Mesendoderm (in vitro differentiated cells): ENCODE results near the gene CUL5.

Source experiments
- DNase-seq: peaks from one replicate; pipeline ENCODE4 v3.0.0; 2013
- H2AK5ac ChIP-seq: 2 replicates; pipeline ENCODE4 v1.6.1; 2013; ENCODE audit warnings: low read length, inconsistent platforms
- H2BK120ac ChIP-seq: 2 replicates; pipeline ENCODE4 v1.6.1; 2013; ENCODE audit warnings: low read depth, mild to moderate bottlenecking, low read length, moderate library complexity, mixed read lengths
- H2BK15ac ChIP-seq: replicated peaks from 2 replicates; pipeline ENCODE4 v1.6.1; 2013; ENCODE audit warnings: low read depth, mild to moderate bottlenecking, moderate library complexity
- H2BK5ac ChIP-seq: 2 replicates; pipeline ENCODE4 v1.6.1; 2013; ENCODE audit warnings: low read length, inconsistent platforms
- H3K18ac ChIP-seq: 2 replicates; pipeline ENCODE4 v1.6.1; 2013; ENCODE audit warnings: mild to moderate bottlenecking, low read length, mixed read lengths
- H3K23ac ChIP-seq: one replicate; pipeline ENCODE4 v1.6.1; 2013; ENCODE audit warnings: low read length
- H3K27ac ChIP-seq: 2 replicates; pipeline ENCODE4 v1.5.1; 2013; ENCODE audit warnings: low read depth, mild to moderate bottlenecking, inconsistent platforms, low read length, moderate library complexity
- H3K27me3 ChIP-seq: 2 replicates; pipeline ENCODE4 v1.6.1; 2013; ENCODE audit warnings: low read length, control low read depth, mild to moderate bottlenecking, inconsistent platforms; ENCODE audit not compliant: insufficient read depth, poor library complexity
- H3K36me3 ChIP-seq: 2 replicates; pipeline ENCODE4 v1.6.1; 2013; ENCODE audit warnings: low read length, inconsistent platforms; ENCODE audit not compliant: control insufficient read depth, insufficient read depth
- H3K4ac ChIP-seq: one replicate; pipeline ENCODE4 v1.6.1; 2013; ENCODE audit warnings: low read depth, mild to moderate bottlenecking, low read length, moderate library complexity
- H3K4me1 ChIP-seq: 2 replicates; pipeline ENCODE4 v1.6.1; 2013; ENCODE audit warnings: low read depth, low read length, inconsistent platforms; ENCODE audit not compliant: control insufficient read depth
- H3K4me2 ChIP-seq: 2 replicates; pipeline ENCODE4 v1.6.1; 2013; ENCODE audit warnings: low read length
- H3K4me3 ChIP-seq: 2 replicates; pipeline ENCODE4 v1.5.1; 2013; ENCODE audit warnings: mild to moderate bottlenecking, low read length
- H3K56ac ChIP-seq: one replicate; pipeline ENCODE4 v1.6.1; 2013; ENCODE audit warnings: low read length
- H3K79me1 ChIP-seq: 2 replicates; pipeline ENCODE4 v1.6.1; 2013; ENCODE audit warnings: low read length, inconsistent platforms
- H3K79me2 ChIP-seq: 2 replicates; pipeline ENCODE4 v1.6.1; 2013; ENCODE audit warnings: mild to moderate bottlenecking, low read length; ENCODE audit not compliant: control insufficient read depth, insufficient read depth
- H3K9ac ChIP-seq: 2 replicates; pipeline ENCODE4 v1.6.1; 2013; ENCODE audit warnings: low read length, inconsistent platforms
- H4K5ac ChIP-seq: one replicate; pipeline ENCODE4 v1.6.1; 2013; ENCODE audit warnings: low read length
- H4K8ac ChIP-seq: one replicate; pipeline ENCODE4 v1.6.1; 2013; ENCODE audit warnings: low read depth, mild to moderate bottlenecking, control low read depth, low read length, moderate library complexity
- WGBS: extraction: QIAGEN DNeasy Blood & Tissue Kit; methylation state at CpG from one replicate; pipeline ENCODE4 v1.1.7; 2013; ENCODE audit warnings: low lambda C conversion rate, missing lambda C conversion rate; ENCODE audit not compliant: insufficient coverage; ENCODE audit errors: extremely low coverage; 5-methylcytosine and 5-hydroxymethylcytosine counted together

The CUL5 gene

GRCh38 chr11:108034034-108034433, 25.3 kb downstream of the CUL5 start:
- no peak for DNase-seq
- Histone ChIP-seq H3K9ac (no peak overlapping the region), H3K18ac (no peak overlapping the region), H3K36me3 (peaks cover 6% of the 10 kb centered on the region), H3K4me3 (no peak overlapping the region), H3K27me3 (no peaks in the 10 kb centered on the region), H3K79me2 (peaks cover 11% of the 10 kb centered on the region), H4K5ac (no peak overlapping the region), H3K4me1 (no peaks in the 10 kb centered on the region), H3K56ac (no peak overlapping the region), H4K8ac (no peak overlapping the region), H2BK15ac (no peak overlapping the region), H2BK5ac (no peak overlapping the region), H2BK120ac (no peak overlapping the region), H3K4me2 (no peak overlapping the region), H3K23ac (no peak overlapping the region), H3K4ac (no peak overlapping the region), H2AK5ac (no peak overlapping the region), H3K79me1 (peaks cover 10% of the 10 kb centered on the region), H3K27ac (no peak overlapping the region)
- WGBS, result no CpG with 5 or more reads among the region's 1 CpG

DNA sequence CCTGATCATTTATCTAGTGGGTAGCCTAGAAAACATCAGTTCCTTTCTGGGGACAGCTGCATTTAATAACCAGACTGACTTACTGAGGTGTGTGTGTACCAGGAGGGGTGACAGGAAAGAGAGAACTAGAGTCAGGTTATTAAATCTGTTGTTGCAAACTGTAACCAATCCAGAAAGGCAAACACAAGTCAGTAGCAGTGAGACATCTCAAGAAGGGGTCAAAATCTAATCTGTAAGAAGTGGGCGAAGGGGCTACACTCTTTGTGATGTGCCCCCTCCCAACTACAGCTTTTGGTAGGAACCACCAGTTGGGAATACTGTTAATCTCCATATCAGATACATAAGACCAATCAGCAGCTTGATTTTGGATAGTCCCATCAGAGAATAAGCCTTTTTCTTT, 26.3 kb downstream of the CUL5 start:
- no CpG with 5 or more reads among the region's 1 CpG for WGBS
- Histone ChIP-seq H2BK120ac (no peak overlapping the region), H2BK5ac (no peak overlapping the region), H3K4ac (no peak overlapping the region), H3K4me3 (no peak overlapping the region), H4K5ac (no peak overlapping the region), H2AK5ac (no peak overlapping the region), H3K27ac (no peak overlapping the region), H3K9ac (no peak overlapping the region), H3K4me2 (no peak overlapping the region), H2BK15ac (no peak overlapping the region), H3K56ac (no peak overlapping the region), H3K18ac (no peak overlapping the region), H3K79me2 (peaks cover 8% of the 10 kb centered on the region), H3K27me3 (no peaks in the 10 kb centered on the region), H3K79me1 (peaks cover 8% of the 10 kb centered on the region), H3K23ac (no peak overlapping the region), H3K4me1 (no peaks in the 10 kb centered on the region), H3K36me3 (peaks cover 6% of the 10 kb centered on the region), H4K8ac (no peak overlapping the region)
- DNase-seq, result no peak

- Histone ChIP-seq H2BK15ac (no peak overlapping the region), H3K23ac (no peak overlapping the region), H3K27ac (no peak overlapping the region), H2AK5ac (no peak overlapping the region), H3K56ac (peak overlapping the region; percentile 15), H3K36me3 (peaks cover 6% of the 10 kb centered on the region), H2BK120ac (no peak overlapping the region), H3K79me1 (peaks cover 6% of the 10 kb centered on the region), H3K18ac (no peak overlapping the region), H3K4me3 (no peak overlapping the region), H3K9ac (no peak overlapping the region), H4K5ac (no peak overlapping the region), H3K4me1 (no peaks in the 10 kb centered on the region), H3K4ac (no peak overlapping the region), H3K79me2 (peaks cover 5% of the 10 kb centered on the region), H2BK5ac (no peak overlapping the region), H3K27me3 (no peaks in the 10 kb centered on the region), H3K4me2 (no peak overlapping the region), H4K8ac (no peak overlapping the region)
- no CpG with 5 or more reads among the region's 4 CpGs for WGBS
- peak; percentile 31 for DNase-seq
Observed at GRCh38 chr11:108035690-108036089, 27.0 kb downstream of the CUL5 start.

GRCh38 chr11:108037211-108037610, 28.5 kb downstream of the CUL5 start:
- Histone ChIP-seq H4K8ac (peak overlapping the region; percentile 39), H3K9ac (no peak overlapping the region), H3K79me2 (peaks cover 1% of the 10 kb centered on the region), H2BK5ac (no peak overlapping the region), H2BK15ac (no peak overlapping the region), H4K5ac (no peak overlapping the region), H3K27me3 (no peaks in the 10 kb centered on the region), H3K4me3 (no peak overlapping the region), H2BK120ac (no peak overlapping the region), H3K27ac (no peak overlapping the region), H3K4me2 (no peak overlapping the region), H3K36me3 (peaks cover 6% of the 10 kb centered on the region), H2AK5ac (no peak overlapping the region), H3K18ac (no peak overlapping the region), H3K23ac (no peak overlapping the region), H3K79me1 (peaks cover 6% of the 10 kb centered on the region), H3K56ac (no peak overlapping the region), H3K4me1 (no peaks in the 10 kb centered on the region), H3K4ac (no peak overlapping the region)
- no CpG with 5 or more reads among the region's 2 CpGs for WGBS
- DNase-seq, result no peak

GRCh38 chr11:108037636-108038035, 28.9 kb downstream of the CUL5 start:
- Histone ChIP-seq H3K23ac (no peak overlapping the region), H3K4me3 (no peak overlapping the region), H3K36me3 (peaks cover 6% of the 10 kb centered on the region), H2AK5ac (no peak overlapping the region), H3K79me1 (peaks cover 6% of the 10 kb centered on the region), H3K27ac (no peak overlapping the region), H3K4ac (no peak overlapping the region), H3K9ac (no peak overlapping the region), H2BK5ac (no peak overlapping the region), H3K18ac (no peak overlapping the region), H4K5ac (no peak overlapping the region), H4K8ac (peak overlapping the region; percentile 39), H2BK15ac (no peak overlapping the region), H3K4me1 (no peaks in the 10 kb centered on the region), H3K79me2 (peaks cover 1% of the 10 kb centered on the region), H3K56ac (no peak overlapping the region), H3K27me3 (no peaks in the 10 kb centered on the region), H3K4me2 (no peak overlapping the region), H2BK120ac (no peak overlapping the region)
- no CpG with 5 or more reads among the region's 6 CpGs for WGBS
- DNase-seq, result no peak

DNA sequence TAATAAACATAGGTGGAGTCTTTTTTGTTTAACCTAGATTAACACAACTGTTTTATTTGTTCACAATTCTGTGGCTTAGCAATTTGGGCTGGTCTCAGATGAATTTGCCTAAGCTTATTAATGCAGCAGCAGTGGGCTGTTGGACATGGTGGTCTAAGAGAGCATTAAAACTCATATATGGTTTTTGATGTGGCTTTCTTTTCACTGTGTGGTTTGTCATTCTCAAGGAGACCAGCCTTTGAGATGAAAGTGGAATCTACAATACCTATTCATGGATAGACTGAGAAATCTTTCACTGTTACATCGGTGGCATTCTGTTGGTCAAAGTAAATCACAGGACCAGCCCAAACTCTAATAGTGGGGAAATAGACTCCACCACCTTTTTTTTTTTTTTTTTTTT, 39.6 kb downstream of the CUL5 start:
- Histone ChIP-seq H3K9ac (no peak overlapping the region), H3K36me3 (no peaks in the 10 kb centered on the region), H4K8ac (no peak overlapping the region), H3K4me3 (no peak overlapping the region), H3K4me2 (no peak overlapping the region), H3K23ac (no peak overlapping the region), H3K79me1 (no peaks in the 10 kb centered on the region), H3K56ac (no peak overlapping the region), H3K4me1 (no peaks in the 10 kb centered on the region), H4K5ac (no peak overlapping the region), H3K27me3 (no peaks in the 10 kb centered on the region), H3K18ac (no peak overlapping the region), H2BK15ac (no peak overlapping the region), H2BK5ac (no peak overlapping the region), H3K27ac (no peak overlapping the region), H3K4ac (no peak overlapping the region), H2AK5ac (no peak overlapping the region), H3K79me2 (no peaks in the 10 kb centered on the region), H2BK120ac (no peak overlapping the region)
- WGBS, result no CpG with 5 or more reads among the region's 1 CpG
- DNase-seq, result no peak
